ENCODE results near the gene OR10G7.

OR10G7 gene

GRCh38 chr11:124041254-124041653 is at the start of gene OR10G7:
OR10G7 (minus strand) TSS chr11:124041325; CDS start chr11:124039001, 2,324 bp downstream.
- DNase-seq = no peak

GRCh38 chr11:124085997-124086846 is 45.1 kb upstream of the OR10G7 start:
- DNase-seq = peak; percentile 34

GRCh38 chr11:124085583-124085982 is 44.5 kb upstream of the OR10G7 start:
- DNase-seq = no peak

GRCh38 chr11:124082371-124082770 is 41.2 kb upstream of the OR10G7 start:
- DNase-seq = no peak

- DNase-seq = no peak
These were observed 40.4 kb upstream of the OR10G7 start for GRCh38 chr11:124081483-124081882.

GRCh38 chr11:124080327-124081001 is 39.3 kb upstream of the OR10G7 start:
- DNase-seq = no peak

- no peak for DNase-seq
These were observed 38.7 kb upstream of the OR10G7 start for GRCh38 chr11:124079631-124080326.

GRCh38 chr11:124078591-124078990 is 37.5 kb upstream of the OR10G7 start:
- DNase-seq = no peak

- no peak for DNase-seq
These were observed 36.1 kb upstream of the OR10G7 start for GRCh38 chr11:124077266-124077665.

GRCh38 chr11:124075841-124076651 is 34.9 kb upstream of the OR10G7 start:
- peak; percentile 43 for DNase-seq

- no peak for DNase-seq
These were observed 34.3 kb upstream of the OR10G7 start for GRCh38 chr11:124075492-124075840.

GRCh38 chr11:124074554-124074953 is 33.4 kb upstream of the OR10G7 start:
- DNase-seq = no peak

- DNase-seq = no peak
These were observed 31.0 kb upstream of the OR10G7 start for GRCh38 chr11:124072147-124072546.

GRCh38 chr11:124071623-124071948 is 30.5 kb upstream of the OR10G7 start:
- DNase-seq = peak; percentile 26

- DNase-seq = peak; percentile 65
These were observed 29.9 kb upstream of the OR10G7 start for GRCh38 chr11:124070915-124071622.

GRCh38 chr11:124069429-124070401 is 28.6 kb upstream of the OR10G7 start:
- DNase-seq = peak; percentile 60

GRCh38 chr11:124068601-124069110 is 27.5 kb upstream of the OR10G7 start:
- no peak for DNase-seq

GRCh38 chr11:124052966-124053365 is 11.8 kb upstream of the OR10G7 start:
- DNase-seq = no peak

- DNase-seq = no peak
These were observed 9.6 kb upstream of the OR10G7 start for GRCh38 chr11:124050748-124051147.

GRCh38 chr11:124043420-124043819 is 2.3 kb upstream of the OR10G7 start:
- no peak for DNase-seq

- DNase-seq = no peak
These were observed 1.6 kb downstream of the OR10G7 start for GRCh38 chr11:124039557-124039956.

Measured in NCI-H774 (cell line).